Retinal pigment epithelial cell (primary cell): ENCODE measurements around the gene STUB1.

Experiments
- DNase-seq: peaks from one replicate; pipeline ENCODE4 v3.0.0-alpha.2; 2010; ENCODE audit warnings: low read depth
- H3K4me3 ChIP-seq: 2 replicates; pipeline ENCODE4 v1.5.1; 2011; ENCODE audit warnings: mild to moderate bottlenecking, low read length, control low read depth, moderate library complexity
- TF ChIP-seq, protein P1 (sequence below): conservative IDR thresholded peaks from 2 replicates; pipeline ENCODE4 v1.5.1; 2011; ENCODE audit warnings: low read depth, low read length, control low read depth, inconsistent platforms

Gene STUB1

DNA sequence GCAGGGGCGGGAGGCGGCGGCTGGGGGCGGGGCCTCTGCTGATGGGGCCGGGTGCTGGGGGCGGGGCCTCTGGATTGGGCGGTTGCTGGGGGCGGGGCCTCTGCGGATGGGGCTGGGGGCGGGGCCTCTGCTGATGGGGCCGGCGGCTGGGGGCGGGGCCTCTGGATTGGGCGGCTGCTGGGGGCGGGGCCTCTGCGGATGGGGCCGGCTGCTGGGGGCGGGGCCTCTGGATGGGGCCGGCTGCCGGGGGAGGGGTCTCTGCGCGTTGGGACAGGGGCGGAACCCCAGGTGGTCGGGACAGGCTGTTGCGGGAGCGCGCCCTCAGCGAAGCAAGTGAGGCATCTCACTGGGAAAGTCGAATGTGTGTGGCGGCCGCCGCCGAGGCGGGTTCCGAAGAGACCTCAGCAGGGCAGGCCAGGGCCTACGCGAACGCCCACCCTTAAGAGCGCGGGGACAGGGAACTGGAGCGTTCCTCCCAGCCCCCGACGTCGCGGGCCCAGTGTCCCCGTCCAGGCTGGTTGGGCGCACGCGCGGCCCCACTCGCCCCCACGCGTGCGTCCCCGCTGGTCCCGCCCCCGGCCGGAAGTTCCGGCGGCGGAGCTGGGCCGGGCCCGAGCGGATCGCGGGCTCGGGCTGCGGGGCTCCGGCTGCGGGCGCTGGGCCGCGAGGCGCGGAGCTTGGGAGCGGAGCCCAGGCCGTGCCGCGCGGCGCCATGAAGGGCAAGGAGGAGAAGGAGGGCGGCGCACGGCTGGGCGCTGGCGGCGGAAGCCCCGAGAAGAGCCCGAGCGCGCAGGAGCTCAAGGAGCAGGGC lies at the start of gene STUB1:
Gene STUB1, plus strand, starts transcription at position 597 of the 811 bp plus-strand sequence. Its CDS starts 116 bp downstream, at position 713.
- TF ChIP-seq, protein P1, sequence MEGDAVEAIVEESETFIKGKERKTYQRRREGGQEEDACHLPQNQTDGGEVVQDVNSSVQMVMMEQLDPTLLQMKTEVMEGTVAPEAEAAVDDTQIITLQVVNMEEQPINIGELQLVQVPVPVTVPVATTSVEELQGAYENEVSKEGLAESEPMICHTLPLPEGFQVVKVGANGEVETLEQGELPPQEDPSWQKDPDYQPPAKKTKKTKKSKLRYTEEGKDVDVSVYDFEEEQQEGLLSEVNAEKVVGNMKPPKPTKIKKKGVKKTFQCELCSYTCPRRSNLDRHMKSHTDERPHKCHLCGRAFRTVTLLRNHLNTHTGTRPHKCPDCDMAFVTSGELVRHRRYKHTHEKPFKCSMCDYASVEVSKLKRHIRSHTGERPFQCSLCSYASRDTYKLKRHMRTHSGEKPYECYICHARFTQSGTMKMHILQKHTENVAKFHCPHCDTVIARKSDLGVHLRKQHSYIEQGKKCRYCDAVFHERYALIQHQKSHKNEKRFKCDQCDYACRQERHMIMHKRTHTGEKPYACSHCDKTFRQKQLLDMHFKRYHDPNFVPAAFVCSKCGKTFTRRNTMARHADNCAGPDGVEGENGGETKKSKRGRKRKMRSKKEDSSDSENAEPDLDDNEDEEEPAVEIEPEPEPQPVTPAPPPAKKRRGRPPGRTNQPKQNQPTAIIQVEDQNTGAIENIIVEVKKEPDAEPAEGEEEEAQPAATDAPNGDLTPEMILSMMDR, result no peak
- peak within 1 kb of the TSS; percentile 73 for H3K4me3 ChIP-seq
- peak; percentile 27 for DNase-seq

DNA sequence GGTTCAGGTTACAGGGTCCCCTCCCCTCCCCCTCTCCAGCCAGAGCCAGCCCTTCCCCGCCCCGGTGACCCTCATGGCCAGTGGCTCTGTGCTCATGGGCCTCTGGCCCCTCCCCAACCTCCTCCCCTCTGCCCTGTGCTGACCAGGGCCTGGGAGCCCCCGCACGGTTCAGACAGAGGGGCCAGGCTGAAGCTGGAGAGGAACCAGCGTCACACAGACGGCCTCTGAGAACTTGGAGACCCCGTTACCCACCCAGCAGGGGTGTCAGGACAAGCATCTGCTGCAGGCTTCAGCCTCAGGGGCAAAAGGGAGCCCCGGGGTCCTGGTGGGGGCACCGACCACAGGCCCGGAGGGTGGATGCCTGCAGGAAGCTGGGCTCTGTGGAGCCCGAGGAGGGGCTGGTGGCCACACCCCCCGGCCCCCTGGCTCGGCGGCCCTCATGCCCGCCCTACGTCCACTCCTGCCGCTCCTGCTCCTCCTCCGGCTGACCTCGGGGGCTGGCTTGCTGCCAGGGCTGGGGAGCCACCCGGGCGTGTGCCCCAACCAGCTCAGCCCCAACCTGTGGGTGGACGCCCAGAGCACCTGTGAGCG lies 49.3 kb upstream of the STUB1 start, which contains the start of gene WFIKKN1:
Gene WFIKKN1, plus strand, starts transcription at position 171 of the 591 bp plus-strand sequence. Its CDS starts 269 bp downstream, at position 440.
- TF ChIP-seq, protein P1, result no peak
- no peak for DNase-seq

DNA sequence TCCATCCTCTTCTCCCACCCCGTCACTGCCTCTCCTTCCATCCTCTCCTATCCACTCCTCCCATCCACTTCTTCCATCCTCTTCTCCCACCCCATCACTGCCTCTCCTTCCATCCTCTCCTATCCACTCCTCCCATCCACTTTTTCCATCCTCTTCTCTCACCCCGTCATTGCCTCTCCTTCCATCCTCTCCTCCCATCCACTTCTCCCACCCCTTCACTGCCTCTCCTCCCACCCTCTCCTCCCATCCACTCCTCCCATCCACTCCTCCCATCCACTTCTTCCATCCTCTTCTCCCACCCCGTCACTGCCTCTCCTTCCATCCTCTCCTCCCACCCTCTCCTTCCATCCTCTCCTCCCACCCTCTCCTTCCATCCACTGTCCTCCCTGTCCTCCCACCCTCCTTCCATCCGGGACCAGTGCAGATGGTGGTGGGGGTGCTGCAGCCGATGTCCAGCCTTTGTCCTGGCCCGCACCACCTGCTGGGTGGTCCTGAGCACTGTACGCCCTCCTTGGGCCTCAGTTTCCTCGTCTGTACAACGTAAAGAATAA lies 48.3 kb upstream of the STUB1 start:
- DNase-seq, result no peak
- no peak overlapping the region for H3K4me3 ChIP-seq
- TF ChIP-seq, protein P1, result no peak

More for the DNA sequence above, 49.3 kb upstream of the STUB1 start, which contains the start of gene WFIKKN1:
- H3K4me3 ChIP-seq, result peak within 1 kb of the TSS; percentile 15

DNA sequence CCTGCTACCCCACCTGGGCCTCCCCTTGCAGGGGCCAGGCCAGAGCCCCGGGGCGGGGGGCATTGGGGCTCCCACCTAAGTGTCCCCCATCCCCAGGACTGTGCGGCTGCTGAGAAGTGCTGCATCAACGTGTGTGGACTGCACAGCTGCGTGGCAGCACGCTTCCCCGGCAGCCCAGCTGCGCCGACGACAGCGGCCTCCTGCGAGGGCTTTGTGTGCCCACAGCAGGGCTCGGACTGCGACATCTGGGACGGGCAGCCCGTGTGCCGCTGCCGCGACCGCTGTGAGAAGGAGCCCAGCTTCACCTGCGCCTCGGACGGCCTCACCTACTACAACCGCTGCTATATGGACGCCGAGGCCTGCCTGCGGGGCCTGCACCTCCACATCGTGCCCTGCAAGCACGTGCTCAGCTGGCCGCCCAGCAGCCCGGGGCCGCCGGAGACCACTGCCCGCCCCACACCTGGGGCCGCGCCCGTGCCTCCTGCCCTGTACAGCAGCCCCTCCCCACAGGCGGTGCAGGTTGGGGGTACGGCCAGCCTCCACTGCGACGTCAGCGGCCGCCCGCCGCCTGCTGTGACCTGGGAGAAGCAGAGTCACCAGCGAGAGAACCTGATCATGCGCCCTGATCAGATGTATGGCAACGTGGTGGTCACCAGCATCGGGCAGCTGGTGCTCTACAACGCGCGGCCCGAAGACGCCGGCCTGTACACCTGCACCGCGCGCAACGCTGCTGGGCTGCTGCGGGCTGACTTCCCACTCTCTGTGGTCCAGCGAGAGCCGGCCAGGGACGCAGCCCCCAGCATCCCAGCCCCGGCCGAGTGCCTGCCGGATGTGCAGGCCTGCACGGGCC lies 47.5 kb upstream of the STUB1 start:
- TF ChIP-seq, protein P1, result no peak
- H3K4me3 ChIP-seq, result no peak overlapping the region
- no peak for DNase-seq

DNA sequence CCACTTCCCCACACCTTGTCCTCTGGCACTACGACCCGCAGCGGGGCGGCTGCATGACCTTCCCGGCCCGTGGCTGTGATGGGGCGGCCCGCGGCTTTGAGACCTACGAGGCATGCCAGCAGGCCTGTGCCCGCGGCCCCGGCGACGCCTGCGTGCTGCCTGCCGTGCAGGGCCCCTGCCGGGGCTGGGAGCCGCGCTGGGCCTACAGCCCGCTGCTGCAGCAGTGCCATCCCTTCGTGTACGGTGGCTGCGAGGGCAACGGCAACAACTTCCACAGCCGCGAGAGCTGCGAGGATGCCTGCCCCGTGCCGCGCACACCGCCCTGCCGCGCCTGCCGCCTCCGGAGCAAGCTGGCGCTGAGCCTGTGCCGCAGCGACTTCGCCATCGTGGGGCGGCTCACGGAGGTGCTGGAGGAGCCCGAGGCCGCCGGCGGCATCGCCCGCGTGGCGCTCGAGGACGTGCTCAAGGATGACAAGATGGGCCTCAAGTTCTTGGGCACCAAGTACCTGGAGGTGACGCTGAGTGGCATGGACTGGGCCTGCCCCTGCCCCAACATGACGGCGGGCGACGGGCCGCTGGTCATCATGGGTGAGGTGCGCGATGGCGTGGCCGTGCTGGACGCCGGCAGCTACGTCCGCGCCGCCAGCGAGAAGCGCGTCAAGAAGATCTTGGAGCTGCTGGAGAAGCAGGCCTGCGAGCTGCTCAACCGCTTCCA lies 46.7 kb upstream of the STUB1 start:
- TF ChIP-seq, protein P1, result no peak
- DNase-seq, result no peak
- no peak overlapping the region for H3K4me3 ChIP-seq

DNA sequence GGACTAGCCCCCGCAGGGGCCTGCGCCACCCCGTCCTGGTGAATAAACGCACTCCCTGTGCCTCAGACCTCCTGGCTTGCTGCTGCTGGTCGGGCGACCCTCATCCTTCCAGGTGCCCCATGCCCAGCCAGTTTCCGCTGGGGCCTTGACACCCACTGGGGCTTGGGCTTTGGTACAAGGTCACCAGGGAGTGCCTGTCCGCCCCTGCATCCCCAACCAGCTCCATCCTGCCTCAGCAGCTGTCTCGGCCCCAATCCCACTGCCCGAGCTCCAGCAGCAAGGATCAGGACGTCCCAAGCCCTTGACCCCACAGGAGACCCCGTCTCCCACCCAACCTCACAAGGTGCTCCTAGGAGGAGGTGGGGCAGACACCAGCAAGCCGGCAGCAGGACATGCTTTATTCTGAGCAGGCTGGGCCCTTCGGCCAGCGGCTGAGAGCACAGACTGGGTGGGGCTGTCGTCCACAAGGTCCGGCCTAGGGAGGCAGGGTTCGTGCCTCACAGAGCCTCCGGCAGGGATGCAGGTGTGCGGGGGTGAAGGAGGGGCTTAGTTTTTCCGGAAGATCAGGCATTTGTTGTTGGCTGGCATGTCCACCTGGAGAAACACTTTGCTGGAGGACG lies 46.0 kb upstream of the STUB1 start:
- DNase-seq, result no peak
- no peak overlapping the region for H3K4me3 ChIP-seq
- TF ChIP-seq, protein P1, result no peak
